Activated naive CD4-positive, alpha-beta T cell treated with anti-CD3 and anti-CD28 coated beads, Interleukin-2, amount 50 U/mL, for 24 hours (primary cell): ENCODE measurements around the gene KIF2B.
"Not testable (repeated sequence)": the region's sequence is repeated elsewhere in the genome, so short reads cannot be mapped to it uniquely, and the experiment has no call there.

Source experiments
- H3K27ac Mint-ChIP-seq: one replicate; pipeline ENCODE4 v1.8.0; 2021; ENCODE audit warnings: mild to moderate bottlenecking, mixed read lengths
- H3K27me3 Mint-ChIP-seq: one replicate; pipeline ENCODE4 v1.8.0; 2021; ENCODE audit warnings: mixed read lengths
- H3K36me3 Mint-ChIP-seq: one replicate; pipeline ENCODE4 v1.8.0; 2021; ENCODE audit warnings: mixed read lengths
- H3K4me1 Mint-ChIP-seq: one replicate; pipeline ENCODE4 v1.8.0; 2021; ENCODE audit warnings: mixed read lengths
- H3K4me3 Mint-ChIP-seq: one replicate; pipeline ENCODE4 v1.8.0; 2021; ENCODE audit warnings: mild to moderate bottlenecking, mixed read lengths
- H3K9me3 Mint-ChIP-seq: one replicate; pipeline ENCODE4 v1.8.0; 2021; ENCODE audit warnings: mixed read lengths

KIF2B gene

DNA sequence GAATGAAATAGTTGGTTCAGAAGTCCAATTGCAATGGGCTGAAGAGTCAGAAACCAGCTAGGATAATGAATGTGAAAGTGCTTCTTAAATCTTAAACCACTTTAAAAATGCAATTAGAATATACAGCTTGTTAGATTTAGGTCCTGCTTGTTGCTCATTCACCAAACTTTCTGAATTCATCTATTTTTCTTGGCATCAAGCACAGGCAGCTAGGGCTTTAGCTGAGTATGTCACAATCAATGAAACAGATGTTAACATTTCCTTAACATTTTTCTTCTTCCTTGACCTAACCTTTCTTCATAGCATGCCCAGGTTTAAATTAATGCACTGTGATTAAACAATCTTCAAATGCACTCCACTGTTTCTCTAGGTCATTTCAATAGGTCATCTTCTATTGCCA lies 14.4 kb downstream of the KIF2B start:
- Mint-ChIP-seq H3K4me1 (no peaks in the 10 kb centered on the region), H3K9me3 (peaks cover 18% of the 10 kb centered on the region), H3K27ac (no peak overlapping the region), H3K36me3 (no peaks in the 10 kb centered on the region), H3K4me3 (no peak overlapping the region), H3K27me3 (no peaks in the 10 kb centered on the region)

DNA sequence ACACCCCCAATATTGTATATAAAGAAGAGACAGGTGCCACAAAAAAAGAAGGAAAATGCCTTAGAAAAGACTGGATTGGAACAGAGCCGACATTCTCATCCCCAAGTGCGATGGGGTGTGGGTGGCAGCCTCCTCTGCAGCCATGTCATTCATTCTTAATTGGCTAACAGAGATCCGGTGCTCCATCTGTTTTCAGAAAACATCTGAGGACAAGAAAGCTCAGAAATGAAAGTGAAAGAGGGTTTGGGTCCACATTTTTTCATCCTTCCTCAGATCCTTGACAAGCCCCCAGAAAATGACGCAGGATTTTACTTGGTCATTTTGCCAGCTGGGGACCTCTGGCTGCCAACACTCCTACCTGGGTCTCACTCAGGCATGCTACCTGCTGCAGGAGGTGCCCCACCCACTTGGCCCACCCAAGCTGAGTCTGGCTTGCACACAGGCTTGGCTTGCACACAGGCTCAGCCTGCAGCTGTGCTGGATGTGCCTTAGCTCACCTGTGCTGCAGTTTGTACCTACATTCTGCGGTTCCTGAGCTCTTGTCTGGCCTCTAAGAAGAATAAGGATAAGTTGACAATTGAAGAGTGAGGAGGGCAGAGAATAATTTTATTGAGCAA lies 21.9 kb downstream of the KIF2B start:
- Mint-ChIP-seq H3K4me3 (no peak overlapping the region), H3K27me3 (no peaks in the 10 kb centered on the region), H3K27ac (no peak overlapping the region)

DNA sequence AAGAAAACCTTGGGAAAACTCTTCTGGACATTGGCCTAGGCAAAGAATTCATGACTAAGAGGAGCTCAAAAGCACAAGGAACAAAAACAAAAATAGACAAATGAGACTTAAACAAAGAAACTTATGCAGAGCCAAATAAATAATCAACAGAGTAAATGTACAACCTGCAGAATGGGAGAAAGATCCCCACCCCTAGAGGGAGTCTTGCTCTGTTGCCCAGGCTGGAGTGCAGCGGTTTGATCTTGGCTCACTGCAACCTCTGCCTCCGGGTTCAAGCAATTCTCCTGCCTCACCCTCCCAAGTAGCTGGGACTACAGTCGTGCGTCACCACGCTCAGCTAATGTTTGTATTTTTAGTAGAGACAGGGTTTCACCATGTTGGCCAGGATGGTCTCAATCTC lies 48.4 kb downstream of the KIF2B start:
- not testable (repeated sequence) for H3K27ac Mint-ChIP-seq, H3K4me1 Mint-ChIP-seq, H3K36me3 Mint-ChIP-seq, H3K4me3 Mint-ChIP-seq, H3K27me3 Mint-ChIP-seq
- peaks cover 14% of the 10 kb centered on the region for H3K9me3 Mint-ChIP-seq

More for the DNA sequence above, 21.9 kb downstream of the KIF2B start:
- H3K9me3 Mint-ChIP-seq = no peaks in the 10 kb centered on the region
- no peaks in the 10 kb centered on the region for H3K36me3 Mint-ChIP-seq
- no peaks in the 10 kb centered on the region for H3K4me1 Mint-ChIP-seq
